ENCODE data around the gene PIGH. TPM values are rescaled to one million over a fixed set of nuclear protein-coding genes. Genes with fewer than 3 reads are reported as not detected.

PIGH gene
- total and polyA plus RNA-seq, 5 donors from 2014 or later, result 34.8 to 46.2 (median 36.8) TPM

DNA sequence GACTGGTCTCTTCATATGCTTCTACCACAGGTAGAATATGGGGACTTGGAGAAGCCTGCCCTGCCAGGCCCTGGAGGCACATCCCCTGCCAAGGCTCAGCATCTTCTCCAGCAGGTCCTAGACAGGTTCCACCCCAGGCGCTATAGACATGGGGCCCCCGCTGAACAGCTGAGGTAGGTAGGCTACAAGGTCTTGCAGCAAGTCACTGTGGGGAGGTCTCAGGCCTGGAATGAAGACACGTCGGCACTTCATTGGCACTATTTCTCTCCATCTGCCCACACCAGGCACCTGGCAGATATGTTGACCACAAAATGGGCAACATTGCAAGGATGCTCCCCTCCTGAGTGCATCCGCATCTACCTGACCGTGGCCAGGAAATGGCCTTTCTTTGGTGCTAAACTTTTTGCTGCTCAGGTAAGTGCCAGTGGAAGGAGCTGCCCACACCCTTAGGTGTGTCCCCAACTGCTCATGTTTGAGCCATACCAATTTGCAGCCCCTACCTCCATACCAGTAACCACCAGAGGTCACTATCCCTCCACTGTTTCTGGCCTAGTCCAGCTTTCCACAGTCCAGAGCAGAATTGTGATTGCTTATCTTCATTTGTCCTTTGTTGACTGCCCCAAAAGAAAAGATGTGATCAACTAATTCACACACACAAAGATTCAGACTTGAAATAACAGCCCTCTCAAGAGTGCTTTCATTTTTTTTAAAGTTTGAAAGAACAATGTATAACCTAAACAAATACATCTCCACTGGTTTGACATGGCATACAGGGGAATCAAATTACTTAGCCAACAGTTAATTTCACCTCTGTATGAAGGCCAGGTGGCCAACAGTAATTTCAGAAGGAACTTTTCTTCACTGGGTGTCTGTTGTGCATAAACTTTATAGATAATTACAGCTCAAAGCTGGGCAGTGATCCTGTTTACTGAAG, 16.1 kb downstream of the PIGH start:
- H3K9me3 Mint-ChIP-seq, result no peaks in the 10 kb centered on the region
- Histone ChIP-seq H3K27ac (ENCODE audit: insufficient read depth, low read length, poor library complexity, severe bottlenecking) (no peak overlapping the region), H3K36me3 (ENCODE audit: control insufficient read depth, insufficient read depth, low read length) (peaks cover 11% of the 10 kb centered on the region), H3K4me3 (ENCODE audit: low read depth, low read length) (no peak overlapping the region), H3K27me3 (ENCODE audit: control insufficient read depth, insufficient read depth, low read length) (no peaks in the 10 kb centered on the region), H3K9me3 (ENCODE audit: control insufficient read depth in 2 of 2, low read length in 2 of 2) (no peaks in the 10 kb centered on the region), H3K4me1 (ENCODE audit: control insufficient read depth, insufficient read depth, low read length, poor library complexity, severe bottlenecking) (no peaks in the 10 kb centered on the region)
- DNase-seq (peak; percentile 23 to 46 (median 38)), ATAC-seq (ENCODE audit: low read depth in 2 of 2) (peak; percentile 39 to 59)
- H3K4me1 Mint-ChIP-seq, result no peaks in the 10 kb centered on the region
- no peaks in the 10 kb centered on the region for H3K27me3 Mint-ChIP-seq
- peak overlapping the region in 2 of 3 donors; percentile 0 to 52 for H3K27ac Mint-ChIP-seq
- peaks cover 6% of the 10 kb centered on the region for H3K36me3 Mint-ChIP-seq
- no peak overlapping the region for H3K4me3 Mint-ChIP-seq

GRCh38 chr14:67582061-67582460, 18.0 kb downstream of the PIGH start:
- ATAC-seq (ENCODE audit: low read depth in 2 of 2) (no peak), DNase-seq (no peak)
- no peaks in the 10 kb centered on the region for H3K9me3 ChIP-seq (ENCODE audit: control insufficient read depth in 2 of 2, low read length in 2 of 2)
- no peaks in the 10 kb centered on the region for H3K27me3 ChIP-seq (ENCODE audit: control insufficient read depth, insufficient read depth, low read length)
- Mint-ChIP-seq H3K9me3 (no peaks in the 10 kb centered on the region), H3K4me3 (no peak overlapping the region), H3K4me1 (no peaks in the 10 kb centered on the region), H3K36me3 (peaks cover 6% of the 10 kb centered on the region), H3K27ac (no peak overlapping the region), H3K27me3 (no peaks in the 10 kb centered on the region)
- H3K4me1 ChIP-seq (ENCODE audit: control insufficient read depth, insufficient read depth, low read length, poor library complexity, severe bottlenecking), result no peaks in the 10 kb centered on the region
- no peaks in the 10 kb centered on the region for H3K36me3 ChIP-seq (ENCODE audit: control insufficient read depth, insufficient read depth, low read length)
- H3K4me3 ChIP-seq (ENCODE audit: low read depth, low read length), result no peak overlapping the region
- H3K27ac ChIP-seq (ENCODE audit: insufficient read depth, low read length, poor library complexity, severe bottlenecking), result no peak overlapping the region

DNA sequence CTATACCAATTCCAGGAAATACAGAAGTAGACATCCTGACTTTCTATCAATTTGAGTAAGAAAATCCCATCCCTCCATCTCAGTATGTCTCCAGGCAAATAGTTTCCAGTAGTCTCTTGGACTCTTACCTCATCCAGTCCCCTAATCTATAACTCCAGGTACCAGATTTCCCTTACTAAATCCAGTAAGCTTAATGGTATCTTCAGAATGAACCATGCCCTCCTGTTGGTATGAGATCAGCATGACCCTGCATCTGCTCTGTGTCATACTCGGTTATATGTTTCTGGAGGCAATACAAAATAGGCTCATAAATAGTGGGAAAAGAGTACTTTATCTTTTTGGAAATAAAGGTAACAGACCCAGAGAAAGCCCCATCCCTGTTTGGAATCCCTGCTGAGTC, 18.4 kb downstream of the PIGH start:
- H3K27ac Mint-ChIP-seq, result no peak overlapping the region
- H3K36me3 ChIP-seq (ENCODE audit: control insufficient read depth, insufficient read depth, low read length), result no peaks in the 10 kb centered on the region
- no peak overlapping the region for H3K27ac ChIP-seq (ENCODE audit: insufficient read depth, low read length, poor library complexity, severe bottlenecking)
- H3K9me3 Mint-ChIP-seq, result no peaks in the 10 kb centered on the region
- no peaks in the 10 kb centered on the region for H3K27me3 Mint-ChIP-seq
- no peak for ATAC-seq (ENCODE audit: low read depth in 2 of 2)
- H3K4me1 Mint-ChIP-seq, result no peaks in the 10 kb centered on the region
- no peaks in the 10 kb centered on the region for H3K9me3 ChIP-seq (ENCODE audit: control insufficient read depth in 2 of 2, low read length in 2 of 2)
- H3K4me1 ChIP-seq (ENCODE audit: control insufficient read depth, insufficient read depth, low read length, poor library complexity, severe bottlenecking), result no peaks in the 10 kb centered on the region
- H3K36me3 Mint-ChIP-seq, result peaks cover 6% of the 10 kb centered on the region
- no peak overlapping the region for H3K4me3 Mint-ChIP-seq
- no peak for DNase-seq
- H3K4me3 ChIP-seq (ENCODE audit: low read depth, low read length), result no peak overlapping the region
- no peaks in the 10 kb centered on the region for H3K27me3 ChIP-seq (ENCODE audit: control insufficient read depth, insufficient read depth, low read length)

DNA sequence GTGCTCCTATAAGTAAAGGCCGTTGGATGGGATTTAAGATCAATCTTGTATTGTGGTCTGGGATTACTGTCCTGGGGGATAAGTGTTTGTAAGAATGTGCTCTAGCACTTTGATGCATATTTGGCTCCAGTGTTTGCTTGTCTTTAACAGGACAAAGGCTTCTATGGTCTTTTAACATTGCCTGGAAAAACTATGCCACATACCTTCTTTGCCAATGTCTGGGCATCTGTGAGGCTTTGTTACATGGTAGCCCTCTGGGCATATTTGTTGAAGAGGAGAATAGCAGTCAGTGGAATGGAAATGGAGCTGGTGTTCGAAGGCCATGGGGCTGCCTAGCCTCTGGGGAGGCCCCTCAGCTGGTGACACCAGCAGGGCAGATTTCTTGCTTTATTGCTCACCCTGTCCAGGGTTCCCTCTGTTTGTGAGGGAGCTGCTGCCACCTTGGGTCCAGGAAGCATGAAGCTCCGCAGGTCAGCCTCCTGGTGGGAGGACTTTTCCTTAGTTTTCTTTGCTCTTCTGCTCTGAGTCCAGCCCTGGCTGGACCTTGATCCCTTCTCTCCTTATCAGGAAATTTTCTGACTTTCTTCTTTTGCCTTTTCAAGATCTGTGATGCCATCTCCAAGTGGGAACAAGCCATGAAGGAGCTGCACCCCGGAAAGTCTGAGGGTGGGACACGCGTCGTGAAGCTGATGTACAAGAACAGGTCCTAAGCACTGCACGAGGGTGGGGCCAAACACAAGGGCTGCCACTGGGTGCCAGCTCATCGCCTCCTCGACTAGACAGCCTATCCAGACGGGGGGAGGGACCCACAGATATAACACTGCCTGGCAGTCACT, 19.5 kb downstream of the PIGH start:
- Histone ChIP-seq H3K36me3 (ENCODE audit: control insufficient read depth, insufficient read depth, low read length) (no peaks in the 10 kb centered on the region), H3K9me3 (ENCODE audit: control insufficient read depth in 2 of 2, low read length in 2 of 2) (no peaks in the 10 kb centered on the region), H3K4me1 (ENCODE audit: control insufficient read depth, insufficient read depth, low read length, poor library complexity, severe bottlenecking) (no peaks in the 10 kb centered on the region), H3K27ac (ENCODE audit: insufficient read depth, low read length, poor library complexity, severe bottlenecking) (no peak overlapping the region), H3K4me3 (ENCODE audit: low read depth, low read length) (no peak overlapping the region), H3K27me3 (ENCODE audit: control insufficient read depth, insufficient read depth, low read length) (no peaks in the 10 kb centered on the region)
- H3K9me3 Mint-ChIP-seq, result no peaks in the 10 kb centered on the region
- no peak overlapping the region for H3K27ac Mint-ChIP-seq
- no peaks in the 10 kb centered on the region for H3K4me1 Mint-ChIP-seq
- ATAC-seq (ENCODE audit: low read depth in 2 of 2), result no peak
- no peaks in the 10 kb centered on the region for H3K27me3 Mint-ChIP-seq
- H3K4me3 Mint-ChIP-seq, result no peak overlapping the region
- H3K36me3 Mint-ChIP-seq, result no peaks in the 10 kb centered on the region
- DNase-seq, result no peak

DNA sequence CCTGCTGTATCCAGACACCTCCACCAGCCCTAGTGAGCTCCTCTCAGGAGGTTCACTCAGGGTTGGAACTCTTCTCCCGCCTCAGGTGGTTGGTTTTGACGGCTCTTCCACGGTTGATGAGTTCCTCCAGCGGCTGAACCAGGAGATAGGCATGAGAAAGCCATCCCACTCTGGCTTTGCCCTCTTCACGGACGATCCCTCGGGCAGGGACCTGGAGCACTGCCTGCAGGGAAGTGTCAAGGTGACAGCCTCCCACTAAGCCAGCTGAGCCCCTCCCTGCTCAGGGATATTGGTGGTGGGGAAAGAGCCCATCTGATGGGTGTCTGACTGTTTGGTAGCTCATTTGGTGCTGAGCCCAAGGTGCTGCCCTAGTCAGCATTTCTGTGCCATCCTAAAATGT, 20.4 kb downstream of the PIGH start:
- H3K4me1 Mint-ChIP-seq, result no peaks in the 10 kb centered on the region
- Histone ChIP-seq H3K27ac (ENCODE audit: insufficient read depth, low read length, poor library complexity, severe bottlenecking) (no peak overlapping the region), H3K27me3 (ENCODE audit: control insufficient read depth, insufficient read depth, low read length) (no peaks in the 10 kb centered on the region), H3K9me3 (ENCODE audit: control insufficient read depth in 2 of 2, low read length in 2 of 2) (no peaks in the 10 kb centered on the region), H3K4me1 (ENCODE audit: control insufficient read depth, insufficient read depth, low read length, poor library complexity, severe bottlenecking) (no peaks in the 10 kb centered on the region), H3K4me3 (ENCODE audit: low read depth, low read length) (no peak overlapping the region), H3K36me3 (ENCODE audit: control insufficient read depth, insufficient read depth, low read length) (no peaks in the 10 kb centered on the region)
- no peaks in the 10 kb centered on the region for H3K36me3 Mint-ChIP-seq
- no peaks in the 10 kb centered on the region for H3K9me3 Mint-ChIP-seq
- H3K4me3 Mint-ChIP-seq, result no peak overlapping the region
- ATAC-seq (ENCODE audit: low read depth in 2 of 2) (no peak), DNase-seq (no peak)
- no peak overlapping the region for H3K27ac Mint-ChIP-seq
- H3K27me3 Mint-ChIP-seq, result no peaks in the 10 kb centered on the region

DNA sequence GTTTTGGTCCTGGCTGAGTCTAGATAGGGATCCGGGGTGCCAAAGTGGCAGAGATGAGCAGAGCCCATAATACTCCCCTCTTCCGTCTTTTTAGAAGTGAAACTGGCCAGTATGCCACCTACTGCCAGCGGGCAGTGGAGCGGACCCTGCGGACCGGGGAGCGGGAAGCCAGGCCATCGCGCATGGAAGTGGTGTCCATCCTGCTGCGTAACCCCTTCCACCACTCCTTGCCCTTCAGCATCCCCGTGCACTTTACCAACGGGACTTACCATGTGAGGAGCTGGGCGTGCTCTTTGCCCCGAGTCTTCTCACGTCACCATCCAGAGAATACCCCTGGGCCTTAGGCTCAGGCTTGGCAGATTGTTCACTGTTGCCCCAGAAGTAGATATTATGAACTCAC, 21.0 kb downstream of the PIGH start:
- Mint-ChIP-seq H3K4me1 (no peaks in the 10 kb centered on the region), H3K27me3 (no peaks in the 10 kb centered on the region), H3K4me3 (no peak overlapping the region), H3K36me3 (no peaks in the 10 kb centered on the region), H3K27ac (no peak overlapping the region), H3K9me3 (no peaks in the 10 kb centered on the region)
- Histone ChIP-seq H3K27ac (ENCODE audit: insufficient read depth, low read length, poor library complexity, severe bottlenecking) (no peak overlapping the region), H3K4me1 (ENCODE audit: control insufficient read depth, insufficient read depth, low read length, poor library complexity, severe bottlenecking) (no peaks in the 10 kb centered on the region), H3K27me3 (ENCODE audit: control insufficient read depth, insufficient read depth, low read length) (no peaks in the 10 kb centered on the region), H3K4me3 (ENCODE audit: low read depth, low read length) (no peak overlapping the region), H3K9me3 (ENCODE audit: control insufficient read depth in 2 of 2, low read length in 2 of 2) (no peaks in the 10 kb centered on the region), H3K36me3 (ENCODE audit: control insufficient read depth, insufficient read depth, low read length) (no peaks in the 10 kb centered on the region)
- DNase-seq (no peak), ATAC-seq (ENCODE audit: low read depth in 2 of 2) (no peak)

DNA sequence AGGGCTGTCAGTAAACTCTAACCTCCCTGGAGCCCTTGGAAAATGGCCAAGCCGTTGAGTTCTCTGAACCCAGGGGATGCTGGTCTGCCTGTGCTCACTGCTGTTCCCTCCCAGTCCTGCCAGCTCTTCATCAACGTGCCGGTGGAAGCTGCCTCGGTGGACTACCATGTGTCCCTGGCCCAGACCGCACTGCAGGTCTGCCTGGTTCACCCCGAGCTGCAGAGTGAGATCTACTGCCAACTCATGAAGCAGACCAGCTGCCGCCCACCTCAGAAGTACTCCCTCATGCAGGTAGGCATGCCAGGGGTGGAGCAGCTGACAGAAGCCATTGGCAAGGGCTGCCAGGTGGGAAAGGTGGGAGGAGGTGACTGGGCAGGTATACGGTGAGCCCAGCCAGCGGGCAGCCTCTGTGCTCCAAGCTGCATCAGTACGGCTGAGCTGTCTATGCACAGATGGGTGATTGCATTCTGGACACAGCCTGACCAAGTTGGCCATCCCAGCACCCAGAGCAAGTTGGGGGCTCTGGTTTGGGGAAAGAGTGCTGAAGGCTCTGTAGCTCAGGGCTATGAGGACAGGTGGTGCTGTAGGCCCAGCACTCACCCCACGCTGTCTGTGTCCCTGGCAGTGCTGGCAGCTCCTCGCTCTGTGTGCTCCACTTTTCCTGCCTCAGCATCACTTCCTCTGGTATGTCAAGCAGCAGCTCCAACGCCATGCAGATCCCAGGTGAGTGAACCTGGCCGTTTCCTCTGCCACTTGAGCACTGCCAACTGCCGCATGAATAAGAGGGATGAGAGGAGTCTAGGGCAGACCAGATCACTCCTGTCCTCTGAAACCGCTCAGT, 21.9 kb downstream of the PIGH start:
- no peak overlapping the region for H3K4me3 ChIP-seq (ENCODE audit: low read depth, low read length)
- Mint-ChIP-seq H3K36me3 (no peaks in the 10 kb centered on the region), H3K4me3 (no peak overlapping the region), H3K27ac (no peak overlapping the region), H3K27me3 (no peaks in the 10 kb centered on the region), H3K4me1 (no peaks in the 10 kb centered on the region), H3K9me3 (no peaks in the 10 kb centered on the region)
- DNase-seq (no peak), ATAC-seq (ENCODE audit: low read depth in 2 of 2) (no peak)
- no peaks in the 10 kb centered on the region for H3K9me3 ChIP-seq (ENCODE audit: control insufficient read depth in 2 of 2, low read length in 2 of 2)
- H3K27me3 ChIP-seq (ENCODE audit: control insufficient read depth, insufficient read depth, low read length), result no peaks in the 10 kb centered on the region
- H3K27ac ChIP-seq (ENCODE audit: insufficient read depth, low read length, poor library complexity, severe bottlenecking), result no peak overlapping the region
- H3K36me3 ChIP-seq (ENCODE audit: control insufficient read depth, insufficient read depth, low read length), result no peaks in the 10 kb centered on the region
- no peaks in the 10 kb centered on the region for H3K4me1 ChIP-seq (ENCODE audit: control insufficient read depth, insufficient read depth, low read length, poor library complexity, severe bottlenecking)
